OCI-LY1 (cell line): ENCODE measurements around the gene HTR6.

ENCODE experiments used
- EZH2 ChIP-seq: fragments of 200-600 bp; sonication (generic), shearing (Covaris generic); IDR thresholded peaks from 2 replicates; pipeline ENCODE4 v1.8.0; 2017; ENCODE audit warnings: borderline replicate concordance, mixed run types, mild to moderate bottlenecking, antibody characterized with exemption, low read length, moderate library complexity, mixed read lengths
- TF ChIP-seq, protein P1 (sequence below): fragments of 200-600 bp; sonication (generic), shearing (Covaris generic); IDR thresholded peaks from 2 replicates; pipeline ENCODE4 v1.5.1; 2017; ENCODE audit warnings: mild to moderate bottlenecking, antibody characterized with exemption, low read length, moderate library complexity, mixed read lengths

DNA sequence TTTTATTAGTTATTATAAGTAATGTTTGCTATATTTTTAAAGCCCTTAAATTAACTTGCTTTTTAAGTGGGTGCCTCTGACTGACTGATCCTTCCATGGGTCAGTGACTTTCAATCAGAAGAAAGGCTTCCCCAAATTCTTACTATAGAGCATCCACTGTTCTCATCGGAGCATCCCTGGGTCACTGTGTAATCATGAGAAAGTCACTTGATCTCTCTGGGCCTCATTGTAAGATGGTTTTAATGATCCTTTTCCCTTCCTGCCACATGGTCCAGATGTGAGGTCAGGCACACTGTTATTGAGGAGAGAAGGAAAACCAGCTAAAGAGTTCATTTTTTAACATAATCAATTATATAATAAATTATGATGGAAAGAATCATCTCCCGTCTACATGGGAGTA lies 31.6 kb upstream of the HTR6 start:
- TF ChIP-seq, protein P1, sequence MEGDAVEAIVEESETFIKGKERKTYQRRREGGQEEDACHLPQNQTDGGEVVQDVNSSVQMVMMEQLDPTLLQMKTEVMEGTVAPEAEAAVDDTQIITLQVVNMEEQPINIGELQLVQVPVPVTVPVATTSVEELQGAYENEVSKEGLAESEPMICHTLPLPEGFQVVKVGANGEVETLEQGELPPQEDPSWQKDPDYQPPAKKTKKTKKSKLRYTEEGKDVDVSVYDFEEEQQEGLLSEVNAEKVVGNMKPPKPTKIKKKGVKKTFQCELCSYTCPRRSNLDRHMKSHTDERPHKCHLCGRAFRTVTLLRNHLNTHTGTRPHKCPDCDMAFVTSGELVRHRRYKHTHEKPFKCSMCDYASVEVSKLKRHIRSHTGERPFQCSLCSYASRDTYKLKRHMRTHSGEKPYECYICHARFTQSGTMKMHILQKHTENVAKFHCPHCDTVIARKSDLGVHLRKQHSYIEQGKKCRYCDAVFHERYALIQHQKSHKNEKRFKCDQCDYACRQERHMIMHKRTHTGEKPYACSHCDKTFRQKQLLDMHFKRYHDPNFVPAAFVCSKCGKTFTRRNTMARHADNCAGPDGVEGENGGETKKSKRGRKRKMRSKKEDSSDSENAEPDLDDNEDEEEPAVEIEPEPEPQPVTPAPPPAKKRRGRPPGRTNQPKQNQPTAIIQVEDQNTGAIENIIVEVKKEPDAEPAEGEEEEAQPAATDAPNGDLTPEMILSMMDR, result no peak
- no peak for TF ChIP-seq EZH2
